Measurements from ENCODE around the gene PLPP3.

DNA sequence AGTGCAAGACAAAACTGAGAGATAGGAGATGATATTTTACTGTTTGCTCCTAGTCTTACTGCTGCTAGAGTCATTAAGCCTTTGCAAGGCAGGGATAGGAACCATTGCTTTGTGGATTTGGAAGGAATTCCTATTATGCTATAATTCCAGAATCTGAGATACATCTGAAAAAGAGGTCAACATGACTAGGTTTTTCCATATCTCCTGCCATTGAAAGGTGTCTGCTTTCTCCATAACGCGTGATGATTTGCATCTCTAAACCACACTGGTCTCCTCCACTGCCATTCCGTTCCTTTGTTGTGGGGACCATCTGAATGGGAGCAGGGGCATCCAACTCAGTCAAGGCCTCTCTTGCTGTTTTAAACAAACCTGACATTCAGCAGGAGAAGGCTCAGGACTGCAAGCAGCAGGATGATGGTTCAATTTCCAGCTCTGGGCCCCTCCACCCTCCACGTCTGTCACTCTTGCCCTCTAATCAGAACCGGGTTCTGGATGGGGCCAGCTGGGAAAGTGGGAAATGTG lies 45.2 kb downstream of the PLPP3 start:
- TF ChIP-seq EZH2 (IDR thresholded peaks at IDR 0.05; ENCODE audit: low read depth, unreplicated experiment) (no peak), CTCF (conservative IDR thresholded peaks at IDR 0.05; ENCODE audit: low read depth in 2 of 2) (no peak), POLR2AphosphoS5 (IDR thresholded peaks at IDR 0.05; ENCODE audit: low read depth) (0 out of 2 replicates have a peak, but pooled peaks have one; percentile 38), ZNF462 (CRISPR knock-in tag; IDR thresholded peaks at IDR 0.05) (no peak), EZH2phosphoT487 (IDR thresholded peaks at IDR 0.05; ENCODE audit: unreplicated experiment) (no peak)
- TF ChIP-seq, protein P1, sequence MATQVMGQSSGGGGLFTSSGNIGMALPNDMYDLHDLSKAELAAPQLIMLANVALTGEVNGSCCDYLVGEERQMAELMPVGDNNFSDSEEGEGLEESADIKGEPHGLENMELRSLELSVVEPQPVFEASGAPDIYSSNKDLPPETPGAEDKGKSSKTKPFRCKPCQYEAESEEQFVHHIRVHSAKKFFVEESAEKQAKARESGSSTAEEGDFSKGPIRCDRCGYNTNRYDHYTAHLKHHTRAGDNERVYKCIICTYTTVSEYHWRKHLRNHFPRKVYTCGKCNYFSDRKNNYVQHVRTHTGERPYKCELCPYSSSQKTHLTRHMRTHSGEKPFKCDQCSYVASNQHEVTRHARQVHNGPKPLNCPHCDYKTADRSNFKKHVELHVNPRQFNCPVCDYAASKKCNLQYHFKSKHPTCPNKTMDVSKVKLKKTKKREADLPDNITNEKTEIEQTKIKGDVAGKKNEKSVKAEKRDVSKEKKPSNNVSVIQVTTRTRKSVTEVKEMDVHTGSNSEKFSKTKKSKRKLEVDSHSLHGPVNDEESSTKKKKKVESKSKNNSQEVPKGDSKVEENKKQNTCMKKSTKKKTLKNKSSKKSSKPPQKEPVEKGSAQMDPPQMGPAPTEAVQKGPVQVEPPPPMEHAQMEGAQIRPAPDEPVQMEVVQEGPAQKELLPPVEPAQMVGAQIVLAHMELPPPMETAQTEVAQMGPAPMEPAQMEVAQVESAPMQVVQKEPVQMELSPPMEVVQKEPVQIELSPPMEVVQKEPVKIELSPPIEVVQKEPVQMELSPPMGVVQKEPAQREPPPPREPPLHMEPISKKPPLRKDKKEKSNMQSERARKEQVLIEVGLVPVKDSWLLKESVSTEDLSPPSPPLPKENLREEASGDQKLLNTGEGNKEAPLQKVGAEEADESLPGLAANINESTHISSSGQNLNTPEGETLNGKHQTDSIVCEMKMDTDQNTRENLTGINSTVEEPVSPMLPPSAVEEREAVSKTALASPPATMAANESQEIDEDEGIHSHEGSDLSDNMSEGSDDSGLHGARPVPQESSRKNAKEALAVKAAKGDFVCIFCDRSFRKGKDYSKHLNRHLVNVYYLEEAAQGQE (IDR thresholded peaks at IDR 0.05; ENCODE audit: unreplicated experiment), result no peak
